ENCODE data around the gene GPATCH8. TPM values are rescaled to one million over a fixed set of nuclear protein-coding genes. Genes with fewer than 3 reads are reported as not detected.
"Not testable (repeated sequence)": the region's sequence is repeated elsewhere in the genome, so short reads cannot be mapped to it uniquely, and the experiment has no call there.

The GPATCH8 gene
- total RNA-seq, 2 donors from 2014 or later, result 30.3 to 33.9 TPM

- TF ChIP-seq CTCF (IDR thresholded peaks at IDR 0.05), result no peak
- Histone ChIP-seq H3K4me1 (no peaks in the 10 kb centered on the region), H3K27ac (no peak overlapping the region), H3K36me3 (no peaks in the 10 kb centered on the region), H3K9ac (ENCODE audit: low read depth in 2 of 2, low read length in 2 of 2) (no peak overlapping the region), H3K9me3 (no peaks in the 10 kb centered on the region), H3K4me3 (no peak overlapping the region), H3K27me3 (no peaks in the 10 kb centered on the region)
- DNase-seq, result no peak
- intact Hi-C loops (cut with DNase I), result no loop called here
Observed at GRCh38 chr17:44376779-44377178, 126.4 kb downstream of the GPATCH8 start.

- H3K27me3 ChIP-seq, result no peaks in the 10 kb centered on the region
- intact Hi-C loops (cut with DNase I), result no loop called here
- no peaks in the 10 kb centered on the region for H3K9me3 ChIP-seq
- no peaks in the 10 kb centered on the region for H3K4me1 ChIP-seq
- H3K27ac ChIP-seq, result no peak overlapping the region
- no peak for TF ChIP-seq CTCF (IDR thresholded peaks at IDR 0.05)
- no peak overlapping the region for H3K4me3 ChIP-seq
- H3K36me3 ChIP-seq, result no peaks in the 10 kb centered on the region
- DNase-seq, result no peak
- H3K9ac ChIP-seq (ENCODE audit: low read depth in 2 of 2, low read length in 2 of 2), result no peak overlapping the region
Observed at GRCh38 chr17:44376124-44376523, 127.1 kb downstream of the GPATCH8 start.

DNA sequence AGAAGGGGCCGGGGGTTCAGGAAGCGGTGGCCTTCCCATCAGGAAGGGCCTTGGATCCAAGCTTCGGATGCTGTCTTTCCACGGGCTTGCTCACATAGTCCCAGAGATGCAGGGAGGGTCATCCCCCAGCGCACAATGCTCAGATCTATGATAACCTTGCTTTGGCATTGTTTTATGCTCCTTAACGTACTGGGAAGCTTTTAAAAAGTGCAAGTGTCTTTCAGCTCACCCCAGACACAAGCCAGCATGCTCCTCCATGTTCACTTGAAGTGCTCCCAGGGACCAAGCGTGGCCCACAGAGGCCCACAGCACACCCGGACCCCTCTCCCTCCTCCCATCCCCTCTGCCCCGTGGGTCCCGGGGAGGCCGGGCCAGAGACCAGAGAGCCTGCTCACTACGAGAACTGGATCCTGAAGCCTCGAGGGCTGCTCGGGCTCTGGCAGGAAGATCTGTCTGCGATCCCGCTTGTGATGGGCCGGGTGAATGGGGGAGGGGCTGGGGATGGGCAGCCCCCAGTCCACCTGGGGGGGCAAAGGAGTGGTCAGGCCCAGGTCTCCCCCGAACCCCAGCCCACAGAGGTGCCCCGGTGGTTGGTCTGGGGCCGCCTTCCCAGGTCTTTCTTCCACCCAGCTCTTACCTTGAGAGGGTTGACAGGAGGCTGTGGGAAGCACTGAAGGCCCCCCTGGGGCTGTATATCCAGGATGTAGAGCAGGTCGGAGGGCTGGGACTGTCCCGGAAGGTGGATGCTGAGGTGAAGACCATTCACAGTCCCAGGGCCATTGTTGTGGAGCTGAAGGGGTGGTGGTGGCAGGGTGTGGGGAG, 127.8 kb downstream of the GPATCH8 start:
- Histone ChIP-seq H3K27ac (no peak overlapping the region), H3K36me3 (no peaks in the 10 kb centered on the region), H3K9me3 (no peaks in the 10 kb centered on the region), H3K4me3 (no peak overlapping the region), H3K27me3 (no peaks in the 10 kb centered on the region), H3K4me1 (no peaks in the 10 kb centered on the region), H3K9ac (ENCODE audit: low read depth in 2 of 2, low read length in 2 of 2) (no peak overlapping the region)
- intact Hi-C loops (cut with DNase I), result no loop called here
- DNase-seq, result no peak
- TF ChIP-seq CTCF (IDR thresholded peaks at IDR 0.05), result no peak

DNA sequence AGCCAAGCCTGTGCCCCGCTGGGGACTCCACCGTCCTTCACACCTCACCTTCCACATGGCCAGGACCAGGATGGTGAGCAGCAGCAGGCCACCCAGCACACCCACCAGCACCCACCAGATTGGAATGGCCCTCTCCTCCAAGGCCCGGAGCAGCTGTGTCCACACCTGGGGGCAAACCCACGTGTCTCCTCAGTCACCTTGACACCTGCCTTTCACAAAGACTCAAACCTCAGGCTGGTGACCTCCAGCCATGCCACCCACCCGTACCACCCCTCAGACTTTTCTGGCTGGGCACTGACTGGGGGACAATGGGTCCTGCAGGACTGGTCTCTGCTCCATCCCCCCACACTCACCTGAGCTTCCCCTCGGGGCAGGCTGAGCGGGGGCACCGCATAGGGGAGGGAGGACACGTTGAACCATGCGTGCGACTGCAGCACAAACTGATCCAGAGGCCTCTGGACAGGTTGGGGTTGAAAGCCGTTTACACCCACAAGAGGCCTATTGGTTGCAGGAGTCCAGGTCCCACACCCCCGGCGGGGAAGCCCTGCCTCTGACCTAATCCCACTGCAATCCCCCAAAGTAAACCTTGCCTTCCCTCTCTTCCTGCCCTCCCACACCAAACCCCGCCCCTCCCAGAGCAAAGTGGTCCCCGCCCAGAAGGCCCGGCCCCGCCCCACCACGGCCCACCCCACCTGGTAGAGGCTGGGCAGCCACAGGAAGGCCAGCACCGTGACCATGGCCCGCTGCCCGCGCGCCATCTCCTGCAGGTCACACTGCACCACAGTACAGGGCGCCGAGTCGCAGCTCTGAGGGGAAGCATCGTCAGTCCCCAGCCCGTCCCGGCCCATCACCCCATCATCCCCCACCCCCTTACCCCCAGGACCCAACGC, 128.7 kb downstream of the GPATCH8 start:
- DNase-seq, result peak; percentile 45
- Histone ChIP-seq H3K4me1 (no peaks in the 10 kb centered on the region), H3K4me3 (no peak overlapping the region), H3K9me3 (no peaks in the 10 kb centered on the region), H3K27me3 (no peaks in the 10 kb centered on the region), H3K36me3 (no peaks in the 10 kb centered on the region), H3K9ac (ENCODE audit: low read depth in 2 of 2, low read length in 2 of 2) (no peak overlapping the region), H3K27ac (no peak overlapping the region)
- TF ChIP-seq CTCF (IDR thresholded peaks at IDR 0.05), result no peak
- intact Hi-C loops (cut with DNase I), result no loop called here

- no peak overlapping the region for H3K9ac ChIP-seq (ENCODE audit: low read depth in 2 of 2, low read length in 2 of 2)
- no peaks in the 10 kb centered on the region for H3K4me1 ChIP-seq
- H3K27me3 ChIP-seq, result no peaks in the 10 kb centered on the region
- TF ChIP-seq CTCF (IDR thresholded peaks at IDR 0.05), result no peak
- no peak for DNase-seq
- H3K9me3 ChIP-seq, result no peaks in the 10 kb centered on the region
- no peak overlapping the region for H3K27ac ChIP-seq
- no peak overlapping the region for H3K4me3 ChIP-seq
- H3K36me3 ChIP-seq, result no peaks in the 10 kb centered on the region
- intact Hi-C loops (cut with DNase I), result no loop called here
Observed at GRCh38 chr17:44372036-44372435, 131.2 kb downstream of the GPATCH8 start.

DNA sequence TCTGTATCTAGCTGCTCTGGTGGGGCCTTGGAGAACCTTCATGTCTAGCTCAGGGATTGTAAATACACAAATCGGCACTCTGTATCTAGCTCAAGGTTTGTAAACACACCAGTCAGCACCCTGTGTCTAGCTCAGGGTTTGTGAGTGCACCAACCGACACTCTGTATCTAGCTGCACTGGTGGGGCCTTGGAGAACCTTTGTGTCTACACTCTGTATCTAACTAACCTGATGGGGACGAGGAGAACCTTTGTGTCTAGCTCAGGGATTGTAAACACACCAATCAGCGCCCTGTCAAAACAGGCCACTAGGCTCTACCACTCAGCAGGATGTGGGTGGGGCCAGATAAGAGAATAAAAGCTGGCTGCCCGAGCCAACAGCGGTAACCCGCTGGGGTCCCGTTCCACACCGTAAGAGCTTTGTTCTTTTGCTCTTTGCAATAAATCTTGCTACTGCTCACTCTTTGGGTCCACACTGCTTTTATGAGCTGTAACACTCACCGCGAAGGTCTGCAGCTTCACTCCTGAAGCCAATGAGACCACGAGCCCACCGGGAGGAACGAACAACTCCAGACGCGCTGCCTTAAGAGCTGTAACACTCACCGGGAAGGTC, 133.7 kb downstream of the GPATCH8 start:
- H3K36me3 ChIP-seq; DNase-seq; H3K4me3 ChIP-seq; H3K9me3 ChIP-seq; H3K9ac ChIP-seq (ENCODE audit: low read depth in 2 of 2, low read length in 2 of 2); H3K4me1 ChIP-seq; H3K27ac ChIP-seq; intact Hi-C loops (cut with DNase I); H3K27me3 ChIP-seq: not testable (repeated sequence)

- DNase-seq; H3K9ac ChIP-seq (ENCODE audit: low read depth in 2 of 2, low read length in 2 of 2); H3K9me3 ChIP-seq; H3K4me1 ChIP-seq; H3K27me3 ChIP-seq; H3K36me3 ChIP-seq; H3K4me3 ChIP-seq; intact Hi-C loops (cut with DNase I); H3K27ac ChIP-seq: not testable (repeated sequence)
Observed at GRCh38 chr17:44368391-44369243, 134.6 kb downstream of the GPATCH8 start.
